Inferior parietal cortex (tissue), 1 donor: ENCODE measurements around the gene KAT6B.
"Not testable (repeated sequence)": the region's sequence is repeated elsewhere in the genome, so short reads cannot be mapped to it uniquely, and the experiment has no call there.

Experiments
- DNase-seq: peaks from one replicate; pipeline ENCODE4 v3.0.0-alpha.2; 2016; ENCODE audit errors: extremely low spot score

The KAT6B gene

DNA sequence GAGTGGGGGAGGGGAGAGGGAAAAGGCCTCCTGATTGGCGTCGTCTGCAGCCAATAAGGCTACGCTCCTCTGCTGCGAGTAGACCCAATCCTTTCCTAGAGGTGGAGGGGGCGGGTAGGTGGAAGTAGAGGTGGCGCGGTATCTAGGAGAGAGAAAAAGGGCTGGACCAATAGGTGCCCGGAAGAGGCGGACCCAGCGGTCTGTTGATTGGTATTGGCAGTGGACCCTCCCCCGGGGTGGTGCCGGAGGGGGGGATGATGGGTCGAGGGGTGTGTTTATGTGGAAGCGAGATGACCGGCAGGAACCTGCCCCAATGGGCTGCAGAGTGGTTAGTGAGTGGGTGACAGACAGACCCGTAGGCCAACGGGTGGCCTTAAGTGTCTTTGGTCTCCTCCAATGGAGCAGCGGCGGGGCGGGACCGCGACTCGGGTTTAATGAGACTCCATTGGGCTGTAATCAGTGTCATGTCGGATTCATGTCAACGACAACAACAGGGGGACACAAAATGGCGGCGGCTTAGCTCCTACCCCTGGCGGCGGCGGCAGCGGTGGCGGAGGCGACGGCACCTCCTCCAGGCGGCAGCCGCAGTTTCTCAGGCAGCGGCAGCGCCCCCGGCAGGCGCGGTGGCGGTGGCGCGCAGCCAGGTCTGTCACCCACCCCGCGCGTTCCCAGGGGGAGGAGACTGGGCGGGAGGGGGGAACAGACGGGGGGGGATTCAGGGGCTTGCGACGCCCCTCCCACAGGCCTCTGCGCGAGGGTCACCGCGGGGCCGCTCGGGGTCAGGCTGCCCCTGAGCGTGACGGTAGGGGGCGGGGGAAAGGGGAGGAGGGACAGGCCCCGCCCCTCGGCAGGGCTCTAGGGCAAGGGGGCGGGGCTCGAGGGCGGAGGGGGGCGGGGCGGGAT lies at the start of gene KAT6B:
Gene KAT6B, plus strand, starts transcription at position 459 of the 903 bp plus-strand sequence. CDS start 16,258 bp downstream, outside the sequence.
- peak; percentile 100 for DNase-seq

GRCh38 chr10:74778436-74779094 lies 47.8 kb upstream of the KAT6B start:
- no peak for DNase-seq

- DNase-seq, result not testable (repeated sequence)
Observed at GRCh38 chr10:74781870-74782269, 44.5 kb upstream of the KAT6B start.

- DNase-seq, result no peak
Observed at GRCh38 chr10:74784462-74784861, 41.9 kb upstream of the KAT6B start.

DNA sequence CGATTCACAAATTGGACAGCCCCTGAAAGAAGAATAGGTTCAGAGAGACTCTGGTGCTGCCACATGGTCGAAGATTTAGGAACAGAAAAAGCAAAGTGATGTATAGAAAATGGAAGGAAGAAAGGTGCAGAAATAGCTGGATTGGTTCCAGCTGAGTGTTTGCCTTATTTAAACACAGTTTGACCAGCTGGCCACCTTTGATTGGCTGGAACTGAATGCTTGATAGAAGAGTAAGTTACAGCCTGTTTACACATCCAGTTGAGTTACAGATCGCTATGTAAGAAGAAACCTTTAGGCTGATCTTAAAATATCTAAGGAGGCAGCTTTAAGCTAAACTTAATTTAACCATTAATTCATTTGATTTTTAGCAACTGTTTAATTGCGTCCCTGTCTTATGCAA lies 40.3 kb upstream of the KAT6B start:
- DNase-seq, result no peak

- DNase-seq, result no peak
Observed at GRCh38 chr10:74787457-74787856, 38.9 kb upstream of the KAT6B start.

- DNase-seq, result not testable (repeated sequence)
Observed at GRCh38 chr10:74791979-74792378, 34.4 kb upstream of the KAT6B start.

DNA sequence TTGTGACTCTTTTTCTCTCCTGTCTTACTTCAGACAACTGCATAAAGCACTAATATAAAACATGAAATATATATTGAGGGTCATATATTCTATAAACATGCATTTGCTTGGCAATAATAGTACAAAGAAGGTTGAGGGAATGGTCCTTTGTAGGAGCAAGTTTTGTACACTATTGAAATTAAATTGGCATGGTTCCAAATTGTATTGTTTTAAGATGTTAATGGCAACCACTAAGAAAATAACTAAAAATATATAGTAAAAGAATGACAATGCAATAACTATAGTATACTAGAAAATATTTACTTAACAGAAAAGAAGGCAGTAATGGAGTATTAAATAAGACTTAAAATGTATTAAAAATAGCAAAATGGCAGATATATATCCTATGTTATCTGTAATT lies 33.7 kb upstream of the KAT6B start:
- no peak for DNase-seq

DNA sequence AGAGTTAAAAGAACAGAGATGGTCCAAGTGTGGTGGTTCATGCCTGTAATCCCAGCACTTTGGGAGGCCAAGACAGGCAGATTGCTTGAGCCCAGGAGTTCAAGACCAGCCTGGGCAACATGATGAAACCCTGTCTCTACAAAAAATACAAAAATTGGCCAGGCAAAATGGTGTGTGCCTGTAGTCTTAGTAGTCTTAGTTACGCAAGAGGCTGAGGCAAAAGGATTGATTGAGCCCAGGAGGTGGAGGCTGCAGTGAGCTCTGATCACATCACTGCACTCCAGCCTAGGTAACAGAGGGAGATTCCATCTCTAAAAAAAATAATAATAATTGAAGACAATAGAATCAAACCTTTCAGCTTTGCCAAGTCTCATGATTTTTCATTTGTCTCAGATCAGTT lies 33.2 kb upstream of the KAT6B start:
- DNase-seq, result not testable (repeated sequence)

DNA sequence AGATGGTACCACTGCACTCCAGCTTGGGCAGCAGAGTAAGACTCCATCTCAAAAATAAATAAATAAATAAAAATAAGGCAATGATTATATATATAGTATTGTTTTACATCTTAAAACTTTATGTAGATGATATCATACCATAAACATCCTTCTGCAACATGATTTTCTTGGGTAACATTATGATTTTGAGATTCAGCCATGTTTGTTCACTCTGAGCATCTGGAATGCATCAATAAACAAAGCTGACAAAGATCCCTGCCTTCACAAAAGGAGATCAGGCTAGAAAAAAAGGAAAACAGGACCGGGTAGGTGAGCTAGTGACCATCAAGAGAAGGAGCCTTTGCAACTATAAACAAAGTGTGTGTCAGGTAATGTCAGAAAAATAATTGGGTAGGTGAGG lies 31.9 kb upstream of the KAT6B start:
- no peak for DNase-seq

DNA sequence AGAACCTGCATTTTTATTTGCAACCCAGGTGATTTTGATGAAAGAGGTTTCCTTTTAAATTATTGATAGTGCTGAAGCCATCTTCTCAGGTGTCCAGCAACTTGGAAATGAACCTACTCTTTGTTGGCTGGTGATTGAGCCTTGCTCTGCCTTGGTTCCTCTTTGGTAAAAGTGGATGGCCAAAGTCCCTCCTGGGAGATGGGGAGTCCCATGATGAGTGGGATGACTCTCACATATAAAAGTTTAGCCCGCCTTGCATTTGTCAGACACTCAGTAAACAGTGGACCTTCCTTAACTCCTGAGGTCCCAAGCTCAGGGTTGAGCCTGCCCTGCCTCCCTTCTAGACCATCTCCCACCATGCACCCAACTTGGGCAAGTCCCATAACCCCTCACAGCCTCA lies 28.9 kb upstream of the KAT6B start:
- no peak for DNase-seq

DNA sequence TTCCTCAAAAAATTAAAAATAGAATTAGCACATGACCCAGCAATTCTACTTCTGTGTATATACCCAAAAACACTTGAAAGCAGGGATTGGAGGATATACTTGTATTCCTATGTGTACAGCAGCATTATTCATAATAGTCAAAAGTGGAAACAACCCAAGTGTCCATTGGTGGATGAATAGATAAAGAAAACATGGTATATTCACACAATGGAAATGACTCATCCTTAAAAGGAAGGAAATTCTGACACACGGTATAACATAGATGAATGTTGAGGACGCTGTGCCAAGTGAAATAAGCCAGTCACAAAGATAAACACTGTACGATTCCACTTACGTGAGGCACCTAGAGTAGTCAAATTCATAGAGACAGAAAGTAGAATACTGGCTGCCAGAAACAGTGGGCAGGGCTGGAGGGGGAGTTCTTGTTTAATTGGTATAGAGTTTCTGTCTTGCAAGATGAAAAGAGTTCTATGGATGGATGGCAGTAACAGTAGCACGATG lies 26.6 kb upstream of the KAT6B start:
- DNase-seq, result no peak

DNA sequence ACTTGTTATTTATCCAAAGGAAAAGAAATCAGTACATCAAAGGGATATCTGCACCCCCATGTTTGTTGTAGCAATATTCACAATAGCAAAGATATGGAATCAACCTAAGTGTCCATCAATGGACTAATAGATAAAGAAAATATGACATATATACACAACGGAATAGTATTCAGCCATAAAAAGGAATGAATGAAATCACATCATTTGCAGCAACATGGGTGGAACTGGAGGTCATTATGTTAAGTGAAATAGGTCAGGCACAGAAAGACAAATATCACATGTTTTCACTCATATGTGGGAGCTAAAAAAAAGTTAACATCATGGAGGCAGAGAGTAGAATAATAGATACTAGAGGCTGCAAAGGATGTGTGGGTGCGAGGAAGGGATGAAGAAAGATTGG lies 25.0 kb upstream of the KAT6B start:
- no peak for DNase-seq

GRCh38 chr10:74808501-74808900 lies 17.9 kb upstream of the KAT6B start:
- DNase-seq, result no peak

GRCh38 chr10:74810087-74810486 lies 16.3 kb upstream of the KAT6B start:
- no peak for DNase-seq

GRCh38 chr10:74813381-74814259 lies 12.8 kb upstream of the KAT6B start:
- DNase-seq, result no peak

- DNase-seq, result no peak
Observed at GRCh38 chr10:74814797-74815196, 11.6 kb upstream of the KAT6B start.

GRCh38 chr10:74816824-74817498 lies 9.4 kb upstream of the KAT6B start:
- no peak for DNase-seq

GRCh38 chr10:74821501-74821900 lies 4.9 kb upstream of the KAT6B start:
- DNase-seq, result no peak

- DNase-seq, result no peak
Observed at GRCh38 chr10:74822101-74822500, 4.3 kb upstream of the KAT6B start.

DNA sequence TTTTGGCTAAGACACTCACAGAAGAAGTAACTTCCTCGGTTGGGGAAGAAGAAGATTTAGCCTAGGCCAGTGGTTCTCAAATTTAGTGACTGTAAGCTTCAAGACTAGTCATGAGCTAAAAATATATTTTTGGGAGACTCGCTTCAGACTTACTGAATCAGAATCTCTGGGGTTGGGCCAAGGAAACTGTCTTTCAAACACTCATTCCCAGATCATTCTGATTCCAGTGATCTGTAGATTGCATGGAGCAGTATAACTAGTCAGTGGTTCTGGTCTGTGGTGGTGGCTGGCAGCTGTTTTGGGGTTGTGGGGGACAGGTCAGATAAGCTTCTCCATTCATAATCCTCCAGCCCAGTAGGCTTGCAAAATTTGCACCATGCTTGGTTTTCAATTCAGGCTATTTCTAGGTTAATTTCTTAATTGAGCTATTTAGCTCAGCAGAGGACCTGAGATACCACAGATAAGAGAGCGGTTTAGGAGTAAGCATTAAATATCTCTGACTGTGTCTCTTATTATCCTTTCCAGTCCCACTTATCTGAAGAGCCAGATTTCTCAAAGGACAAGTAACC lies 3.8 kb upstream of the KAT6B start:
- no peak for DNase-seq
